IPS-15b (cell line): ENCODE results near the gene DIP2C.
"Not testable (repeated sequence)": the region's sequence is repeated elsewhere in the genome, so short reads cannot be mapped to it uniquely, and the experiment has no call there.

Experiments used
- H3K27me3 ChIP-seq: one replicate; pipeline ENCODE4 v1.6.1; 2013; ENCODE audit warnings: low read length; ENCODE audit not compliant: control insufficient read depth, insufficient read depth
- H3K36me3 ChIP-seq: one replicate; pipeline ENCODE4 v1.6.1; 2013; ENCODE audit warnings: low read length; ENCODE audit not compliant: control insufficient read depth, insufficient read depth
- H3K4me1 ChIP-seq: one replicate; pipeline ENCODE4 v1.6.1; 2013; ENCODE audit warnings: mild to moderate bottlenecking, low read length; ENCODE audit not compliant: control insufficient read depth, insufficient read depth
- H3K4me3 ChIP-seq: one replicate; pipeline ENCODE4 v1.5.1; 2013; ENCODE audit warnings: low read depth, low read length
- H3K9ac ChIP-seq: one replicate; pipeline ENCODE4 v1.6.1; 2013; ENCODE audit warnings: low read depth, mild to moderate bottlenecking, low read length
- H3K9me3 ChIP-seq: one replicate; pipeline ENCODE4 v1.6.1; 2013; ENCODE audit warnings: mild to moderate bottlenecking, low read length; ENCODE audit not compliant: control insufficient read depth, insufficient read depth

Gene DIP2C

DNA sequence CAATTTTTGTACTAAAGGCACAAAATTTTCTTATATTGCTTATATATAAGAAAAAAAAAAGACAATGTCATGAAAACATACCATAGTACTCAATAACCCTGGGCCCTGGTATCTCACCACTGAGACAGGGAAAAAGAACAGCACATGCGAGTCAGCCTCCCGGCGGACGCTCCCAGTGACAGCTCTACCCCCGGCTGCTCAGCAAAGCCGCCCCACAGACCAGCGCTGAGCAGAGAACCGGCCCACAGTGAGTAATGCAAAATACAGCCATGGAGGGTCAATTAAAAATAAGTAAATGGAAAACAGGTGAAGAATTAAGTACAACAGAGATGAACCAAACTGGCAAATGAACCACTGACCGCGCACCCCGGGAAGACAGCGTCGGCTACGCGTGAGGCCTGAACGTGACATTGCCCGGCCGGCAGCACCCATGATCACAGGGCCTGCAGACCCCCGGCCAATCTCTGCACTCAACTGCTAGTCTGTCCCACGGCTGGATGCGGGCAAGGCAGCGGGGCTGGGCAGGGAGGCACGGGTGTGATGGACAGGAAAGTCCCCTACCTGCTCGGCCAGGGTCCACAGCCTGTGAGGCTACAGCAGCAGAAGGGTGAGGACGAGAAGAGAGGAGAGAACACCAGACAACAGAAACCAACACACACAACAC lies 378.4 kb downstream of the DIP2C start:
- H3K27me3 ChIP-seq = no peaks in the 10 kb centered on the region
- H3K9me3 ChIP-seq = no peaks in the 10 kb centered on the region
- H3K36me3 ChIP-seq = no peaks in the 10 kb centered on the region
- no peaks in the 10 kb centered on the region for H3K4me1 ChIP-seq
- no peak overlapping the region for H3K9ac ChIP-seq
- no peak overlapping the region for H3K4me3 ChIP-seq

DNA sequence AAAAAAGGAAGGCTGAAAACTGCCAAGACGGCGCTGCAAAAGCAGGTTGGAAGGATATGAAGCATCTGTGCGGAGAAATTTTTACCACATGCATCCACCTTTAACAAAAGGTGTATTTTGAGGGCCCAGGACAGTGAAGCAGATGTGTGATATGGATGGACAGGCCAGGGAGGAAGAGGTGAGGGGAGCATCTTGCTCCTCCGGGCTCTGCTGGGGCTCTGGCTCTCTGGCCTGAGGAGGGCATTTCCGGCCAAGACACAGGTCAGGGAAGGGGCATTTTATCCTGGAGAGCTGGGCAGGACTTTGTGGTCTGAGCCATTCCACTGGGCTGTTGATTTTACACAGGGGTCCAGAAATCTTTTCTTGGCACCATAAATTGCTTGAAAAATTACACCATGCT lies 379.1 kb downstream of the DIP2C start:
- no peaks in the 10 kb centered on the region for H3K36me3 ChIP-seq
- H3K27me3 ChIP-seq = no peaks in the 10 kb centered on the region
- no peak overlapping the region for H3K4me3 ChIP-seq
- no peaks in the 10 kb centered on the region for H3K9me3 ChIP-seq
- no peaks in the 10 kb centered on the region for H3K4me1 ChIP-seq
- no peak overlapping the region for H3K9ac ChIP-seq

DNA sequence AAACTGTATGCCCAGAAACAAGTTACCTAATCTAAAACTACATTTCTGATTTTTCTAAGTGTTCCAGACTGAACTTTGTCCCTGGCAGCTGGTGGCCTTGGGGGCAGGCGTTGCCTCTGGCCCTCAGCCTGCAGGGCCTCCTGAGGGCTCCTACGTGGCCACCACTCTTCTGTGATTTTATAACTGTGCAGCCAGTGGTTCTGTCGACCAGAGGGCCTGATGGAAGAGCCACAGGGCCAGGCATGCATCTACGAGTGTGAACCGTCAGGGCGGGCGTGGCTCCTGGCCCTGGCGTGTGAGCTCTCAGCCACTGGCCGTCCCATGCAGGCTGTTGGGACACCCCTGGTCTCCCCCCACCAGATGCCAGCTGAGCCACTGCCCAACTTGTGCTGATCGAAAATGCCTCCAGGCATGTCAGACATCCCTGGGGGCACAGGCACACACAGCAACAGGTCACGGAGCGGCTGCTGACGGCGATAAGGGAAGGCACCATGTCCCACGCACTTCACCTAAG lies 380.8 kb downstream of the DIP2C start:
- Histone ChIP-seq H3K9ac (no peak overlapping the region), H3K27me3 (no peaks in the 10 kb centered on the region), H3K4me3 (no peak overlapping the region), H3K9me3 (no peaks in the 10 kb centered on the region), H3K4me1 (no peaks in the 10 kb centered on the region), H3K36me3 (no peaks in the 10 kb centered on the region)

DNA sequence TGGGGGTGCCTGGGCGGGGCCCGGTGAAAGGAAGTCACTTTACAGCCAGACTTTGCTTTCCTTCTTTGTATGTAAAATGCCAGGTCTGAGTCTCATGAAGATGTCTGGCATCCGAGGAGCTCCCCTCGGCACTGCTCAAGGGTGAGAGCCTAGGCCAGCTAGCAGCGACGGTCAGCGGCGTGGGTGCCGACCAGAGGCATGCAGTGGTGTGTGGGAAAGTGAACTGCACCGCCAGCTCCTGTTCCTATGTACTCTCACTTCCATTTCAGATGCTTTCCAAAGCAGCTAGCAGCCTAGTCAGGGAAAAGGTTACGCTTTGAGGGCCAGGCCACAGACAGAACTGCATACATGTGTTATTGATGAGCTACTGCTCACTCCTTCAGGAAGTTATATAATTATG lies 381.4 kb downstream of the DIP2C start:
- Histone ChIP-seq H3K9me3 (no peaks in the 10 kb centered on the region), H3K27me3 (no peaks in the 10 kb centered on the region), H3K4me3 (no peak overlapping the region), H3K9ac (no peak overlapping the region), H3K36me3 (no peaks in the 10 kb centered on the region), H3K4me1 (no peaks in the 10 kb centered on the region)

DNA sequence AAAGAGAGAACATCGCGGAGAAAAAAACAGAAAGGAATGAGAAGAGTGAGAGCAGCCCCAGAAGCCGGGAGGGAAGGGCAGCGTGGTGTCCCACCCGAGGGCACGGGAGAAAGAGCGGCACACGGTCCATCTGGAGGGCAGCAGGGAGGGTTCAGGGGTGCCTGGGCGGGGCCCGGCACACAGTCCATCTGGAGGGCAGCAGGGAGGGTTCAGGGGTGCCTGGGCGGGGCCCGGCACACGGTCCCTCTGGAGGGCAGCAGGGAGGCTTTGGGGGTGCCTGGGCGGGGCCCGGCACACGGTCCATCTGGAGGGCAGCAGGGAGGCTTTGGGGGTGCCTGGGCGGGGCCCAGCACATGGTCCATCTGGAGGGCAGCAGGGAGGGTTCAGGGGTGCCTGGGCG lies 381.8 kb downstream of the DIP2C start:
- no peak overlapping the region for H3K4me3 ChIP-seq
- H3K9ac ChIP-seq = no peak overlapping the region
- H3K9me3 ChIP-seq = no peaks in the 10 kb centered on the region
- no peaks in the 10 kb centered on the region for H3K27me3 ChIP-seq
- no peaks in the 10 kb centered on the region for H3K36me3 ChIP-seq
- H3K4me1 ChIP-seq = no peaks in the 10 kb centered on the region

DNA sequence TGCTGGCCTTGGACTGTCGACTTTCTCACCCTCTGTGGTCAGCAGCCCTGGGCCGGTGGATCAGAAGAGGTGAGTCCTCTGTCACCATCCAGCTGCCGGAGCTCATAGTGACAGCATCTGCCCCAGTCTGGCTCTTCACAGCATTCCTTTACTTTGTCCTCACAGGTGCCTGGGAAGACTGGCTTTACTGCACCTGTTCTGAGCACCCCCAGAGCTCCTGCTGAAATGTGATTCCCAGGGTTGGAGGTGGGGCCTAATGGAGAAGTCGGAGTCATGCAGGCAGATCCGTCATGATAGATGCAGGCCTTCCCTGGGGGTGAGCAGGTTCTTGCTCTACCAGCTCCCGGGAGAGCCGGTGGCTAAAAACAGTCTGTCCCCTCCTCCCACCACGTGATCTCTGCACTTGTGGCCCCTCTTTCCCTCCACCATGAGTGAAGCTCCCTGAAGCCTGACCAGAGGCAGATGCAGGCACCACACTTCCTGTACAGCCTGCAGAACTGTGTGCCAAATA lies 382.7 kb downstream of the DIP2C start:
- no peak overlapping the region for H3K9ac ChIP-seq
- H3K36me3 ChIP-seq = no peaks in the 10 kb centered on the region
- no peaks in the 10 kb centered on the region for H3K9me3 ChIP-seq
- no peaks in the 10 kb centered on the region for H3K27me3 ChIP-seq
- no peak overlapping the region for H3K4me3 ChIP-seq
- H3K4me1 ChIP-seq = no peaks in the 10 kb centered on the region

DNA sequence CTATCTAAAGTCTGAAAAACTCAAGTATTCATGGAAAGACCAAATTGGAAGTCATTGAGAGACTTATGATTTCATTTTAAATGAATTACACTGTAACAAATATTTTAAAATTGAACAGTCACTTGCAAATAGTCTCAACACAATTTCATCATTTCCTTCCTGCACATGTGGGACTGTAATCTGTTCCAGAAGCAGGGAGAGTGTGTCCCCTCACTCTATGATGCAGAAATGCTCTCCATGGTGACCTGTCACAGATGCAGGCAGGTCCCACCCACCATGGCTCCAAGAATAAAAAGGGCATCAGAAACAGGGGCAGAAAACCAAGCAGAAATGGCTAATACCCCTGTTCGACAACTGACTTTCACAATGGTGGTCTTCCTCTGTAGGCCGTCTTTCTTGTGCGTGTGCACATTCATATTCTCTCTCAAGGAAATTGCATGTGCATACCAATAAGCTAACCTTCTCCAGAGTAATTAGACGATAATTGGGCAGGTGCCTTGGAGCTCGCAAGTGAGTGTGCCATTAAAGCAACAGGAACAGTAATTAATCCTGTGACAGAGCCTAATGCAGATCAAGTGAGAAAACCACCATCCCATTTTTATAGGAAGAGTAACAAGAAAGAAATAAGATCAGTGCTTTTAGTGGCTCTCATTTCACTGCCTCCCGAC lies 383.3 kb downstream of the DIP2C start:
- H3K36me3 ChIP-seq = no peaks in the 10 kb centered on the region
- H3K27me3 ChIP-seq = no peaks in the 10 kb centered on the region
- H3K4me3 ChIP-seq = no peak overlapping the region
- no peaks in the 10 kb centered on the region for H3K4me1 ChIP-seq
- no peaks in the 10 kb centered on the region for H3K9me3 ChIP-seq
- no peak overlapping the region for H3K9ac ChIP-seq

DNA sequence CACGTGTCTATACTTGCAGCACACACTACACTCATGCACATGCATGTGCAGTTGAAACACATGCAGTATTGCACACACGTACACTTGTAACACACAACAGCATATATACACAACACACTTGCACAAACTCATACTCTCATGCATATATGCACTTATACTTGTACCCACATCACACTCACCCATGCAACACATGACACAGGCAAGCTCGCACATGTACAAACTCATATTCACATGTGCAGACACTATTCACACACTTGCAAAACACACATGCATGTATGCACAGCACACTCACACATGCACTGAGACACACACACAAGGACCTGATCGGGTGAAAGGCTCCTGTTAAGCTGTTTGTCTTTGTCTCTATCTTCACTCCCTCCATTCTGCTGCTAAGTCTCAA lies 384.4 kb downstream of the DIP2C start:
- Histone ChIP-seq H3K27me3 (no peaks in the 10 kb centered on the region), H3K4me3 (no peak overlapping the region), H3K9me3 (no peaks in the 10 kb centered on the region), H3K4me1 (no peaks in the 10 kb centered on the region), H3K36me3 (no peaks in the 10 kb centered on the region), H3K9ac (no peak overlapping the region)

DNA sequence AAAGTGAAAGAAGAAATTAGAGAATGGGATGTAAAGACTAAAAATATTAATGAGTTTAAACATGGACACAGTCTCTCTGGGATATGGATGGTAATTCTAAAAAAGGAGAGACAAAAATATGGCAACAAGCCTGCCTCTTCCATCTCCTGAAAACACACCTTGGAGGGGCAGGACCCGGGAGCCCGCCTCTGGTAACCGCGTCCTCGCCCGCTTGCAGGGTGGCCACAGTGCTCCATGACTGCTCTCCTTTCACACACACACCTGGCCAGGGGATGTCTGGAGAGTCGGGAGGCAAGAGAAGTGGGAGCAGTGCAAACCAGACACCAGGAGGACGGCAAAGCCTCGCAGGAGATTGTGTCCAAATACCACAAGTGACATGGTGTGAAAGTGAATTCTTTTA lies 387.9 kb downstream of the DIP2C start:
- no peaks in the 10 kb centered on the region for H3K4me1 ChIP-seq
- H3K27me3 ChIP-seq = no peaks in the 10 kb centered on the region
- no peak overlapping the region for H3K4me3 ChIP-seq
- no peak overlapping the region for H3K9ac ChIP-seq
- H3K36me3 ChIP-seq = no peaks in the 10 kb centered on the region
- no peaks in the 10 kb centered on the region for H3K9me3 ChIP-seq

DNA sequence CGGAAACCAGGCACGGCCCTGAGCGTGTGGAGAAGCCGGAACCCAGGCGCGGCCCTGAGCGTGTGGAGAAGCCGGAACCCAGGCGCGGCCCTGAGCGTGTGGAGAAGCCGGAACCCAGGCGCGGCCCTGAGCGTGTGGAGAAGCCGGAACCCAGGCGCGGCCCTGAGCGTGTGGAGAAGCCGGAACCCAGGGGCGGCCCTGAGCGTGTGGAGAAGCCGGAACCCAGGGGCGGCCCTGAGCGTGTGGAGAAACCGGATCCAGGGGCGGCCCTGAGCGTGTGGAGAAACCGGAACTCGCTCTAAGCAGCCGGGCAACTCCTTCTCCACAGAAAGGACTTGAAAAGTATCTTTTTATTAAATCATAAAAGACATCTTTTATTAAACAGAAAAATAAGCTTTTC lies 388.9 kb downstream of the DIP2C start:
- not testable (repeated sequence) for H3K9ac ChIP-seq, H3K4me3 ChIP-seq, H3K9me3 ChIP-seq, H3K36me3 ChIP-seq, H3K27me3 ChIP-seq, H3K4me1 ChIP-seq

DNA sequence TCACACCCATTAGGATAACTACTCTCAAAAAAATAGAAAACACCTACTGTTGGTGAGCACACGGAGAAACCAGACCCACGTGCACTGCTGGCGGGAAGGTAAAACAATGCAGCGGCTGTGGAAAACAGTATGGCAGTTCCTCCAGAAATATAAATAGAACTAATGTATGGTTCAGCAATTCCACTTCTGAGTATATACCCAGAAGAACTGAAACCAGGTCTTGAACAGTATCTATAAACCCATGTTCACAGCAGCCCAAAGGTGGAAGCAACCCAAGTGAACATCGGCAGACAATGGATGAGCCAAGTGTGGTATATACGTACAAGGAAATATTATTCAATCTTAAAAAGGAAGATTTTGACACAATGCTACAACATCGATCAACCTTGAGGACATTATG lies 389.5 kb downstream of the DIP2C start:
- Histone ChIP-seq H3K27me3 (no peaks in the 10 kb centered on the region), H3K9me3 (no peaks in the 10 kb centered on the region), H3K36me3 (no peaks in the 10 kb centered on the region), H3K4me3 (no peak overlapping the region), H3K4me1 (no peaks in the 10 kb centered on the region), H3K9ac (no peak overlapping the region)

DNA sequence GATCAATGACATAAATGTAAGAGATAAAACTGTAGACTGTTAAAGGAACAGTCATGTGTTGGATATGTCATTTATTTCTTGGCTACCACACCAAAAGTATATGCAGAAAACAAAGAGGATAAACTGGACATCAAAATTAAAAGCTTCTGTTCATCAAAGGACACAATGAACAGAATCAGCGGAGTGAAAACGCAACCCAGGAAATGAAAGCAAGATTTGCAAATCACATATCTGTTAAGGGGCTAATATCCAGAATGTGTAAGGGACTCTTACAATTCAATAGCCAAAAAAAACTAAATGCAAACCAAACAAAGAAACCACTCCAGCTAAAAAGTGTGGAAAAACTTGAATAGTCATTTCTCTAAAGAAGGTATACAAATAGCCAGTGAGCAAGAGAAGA lies 390.0 kb downstream of the DIP2C start:
- no peaks in the 10 kb centered on the region for H3K4me1 ChIP-seq
- no peaks in the 10 kb centered on the region for H3K9me3 ChIP-seq
- H3K27me3 ChIP-seq = no peaks in the 10 kb centered on the region
- H3K36me3 ChIP-seq = no peaks in the 10 kb centered on the region
- H3K9ac ChIP-seq = no peak overlapping the region
- no peak overlapping the region for H3K4me3 ChIP-seq
